Stomach (tissue), 4 donors: Measurements from ENCODE around the gene ORC1.

Source experiments
- POLR2A ChIP-seq, 4 donors: fragments of 450-650 bp; IDR thresholded peaks; one replicate each; pipeline ENCODE4 v1.6.1; 2016; ENCODE audit warnings: antibody characterized with exemption in 4 of 4, control low read depth in 2 of 4, mild to moderate bottlenecking in 1 of 4, moderate library complexity in 1 of 4
- POLR2AphosphoS5 ChIP-seq, 3 donors: sonication (generic); formaldehyde crosslinking; IDR thresholded peaks; one replicate each; pipeline ENCODE4 v1.6.1; 2016; ENCODE audit warnings: antibody characterized with exemption in 3 of 3
- TF ChIP-seq, protein P1 (sequence below), 7 experiments: fragments of 450-650 bp in 4 of 7; fragments of 200-600 bp in 3 of 7; sonication (generic) in 3 of 7; IDR thresholded peaks; one replicate each; pipeline ENCODE4 v1.5.1; 2016 to 2019; ENCODE audit warnings: antibody characterized with exemption in 7 of 7, control low read depth in 2 of 7, mild to moderate bottlenecking in 1 of 7

DNA sequence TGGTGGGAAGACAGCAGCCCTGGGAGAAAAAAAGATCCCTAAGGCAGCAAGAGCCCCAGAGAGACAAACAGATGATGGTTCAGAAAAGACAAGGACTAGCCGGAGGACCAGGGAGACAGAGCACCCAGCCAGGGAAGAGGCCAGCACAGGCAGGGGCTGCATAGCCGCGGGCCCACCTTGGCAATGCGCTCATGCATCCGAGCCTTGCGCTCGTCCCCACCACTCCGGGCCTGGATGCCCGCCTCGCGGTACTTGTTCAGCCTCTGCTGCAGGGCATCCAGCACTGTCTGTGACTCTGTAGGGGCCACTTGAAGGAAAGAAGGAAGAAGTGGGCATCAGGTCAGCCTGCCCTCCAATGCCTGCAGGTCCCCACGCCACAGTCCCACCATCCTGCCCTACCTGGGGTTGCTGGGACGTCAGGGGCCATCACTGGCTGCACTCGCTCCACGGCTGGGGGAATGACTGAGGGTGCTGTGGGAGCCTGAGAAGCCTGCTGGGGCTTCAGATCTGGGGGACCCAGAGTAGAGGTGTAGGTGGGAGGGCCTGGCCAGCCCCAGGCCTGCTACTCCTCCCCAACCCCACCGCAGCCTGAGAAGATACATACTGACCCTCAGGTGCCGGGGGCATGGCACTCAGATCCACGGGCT lies 45.2 kb downstream of the ORC1 start:
- TF ChIP-seq, protein P1, sequence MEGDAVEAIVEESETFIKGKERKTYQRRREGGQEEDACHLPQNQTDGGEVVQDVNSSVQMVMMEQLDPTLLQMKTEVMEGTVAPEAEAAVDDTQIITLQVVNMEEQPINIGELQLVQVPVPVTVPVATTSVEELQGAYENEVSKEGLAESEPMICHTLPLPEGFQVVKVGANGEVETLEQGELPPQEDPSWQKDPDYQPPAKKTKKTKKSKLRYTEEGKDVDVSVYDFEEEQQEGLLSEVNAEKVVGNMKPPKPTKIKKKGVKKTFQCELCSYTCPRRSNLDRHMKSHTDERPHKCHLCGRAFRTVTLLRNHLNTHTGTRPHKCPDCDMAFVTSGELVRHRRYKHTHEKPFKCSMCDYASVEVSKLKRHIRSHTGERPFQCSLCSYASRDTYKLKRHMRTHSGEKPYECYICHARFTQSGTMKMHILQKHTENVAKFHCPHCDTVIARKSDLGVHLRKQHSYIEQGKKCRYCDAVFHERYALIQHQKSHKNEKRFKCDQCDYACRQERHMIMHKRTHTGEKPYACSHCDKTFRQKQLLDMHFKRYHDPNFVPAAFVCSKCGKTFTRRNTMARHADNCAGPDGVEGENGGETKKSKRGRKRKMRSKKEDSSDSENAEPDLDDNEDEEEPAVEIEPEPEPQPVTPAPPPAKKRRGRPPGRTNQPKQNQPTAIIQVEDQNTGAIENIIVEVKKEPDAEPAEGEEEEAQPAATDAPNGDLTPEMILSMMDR (IDR thresholded peaks at IDR 0.05), result no peak
- TF ChIP-seq POLR2AphosphoS5 (IDR thresholded peaks at IDR 0.05), result no peak
- no peak for TF ChIP-seq POLR2A (IDR thresholded peaks at IDR 0.05)
